OCI-LY7 (cell line): ENCODE data around the gene SP5. TPM values are rescaled to one million over a fixed set of nuclear protein-coding genes. Genes with fewer than 3 reads are reported as not detected.

ENCODE experiments used
- BruUV-seq: library from RNA; stranded (reverse); fragments of 400-500 nt; replicated peaks from 2 replicates; lab custom pipeline; 2021; lab: Mats Ljungman, UMichigan
- CTCF ChIA-PET: fragments of 300-600 bp; sonication (Branson Sonifier 250); formaldehyde crosslinking; loops from one replicate; lab custom pipeline; 2022; ENCODE audit warnings: antibody characterized with exemption; ENCODE audit not compliant: unreplicated experiment; lab: Charles Lee
- POLR2A ChIA-PET: fragments of 300-600 bp; sonication (Branson Sonifier 250); formaldehyde crosslinking; loops from one replicate; lab custom pipeline; 2022; ENCODE audit warnings: antibody characterized with exemption; lab: Charles Lee
- DNase-seq: peaks from one replicate; pipeline ENCODE4 v3.0.0-alpha.2; 2015; ENCODE audit warnings: low spot score
- H2AFZ ChIP-seq: fragments of 200-600 bp; sonication (generic), shearing (Covaris generic); 2 replicates; pipeline ENCODE4 v1.6.1; 2014; ENCODE audit warnings: mild to moderate bottlenecking, antibody characterized with exemption, low read length, moderate library complexity
- H3K27ac ChIP-seq: fragments of 200-600 bp; sonication (generic); 2 replicates; pipeline ENCODE4 v1.5.1; 2014; ENCODE audit warnings: mixed run types, low read depth, mild to moderate bottlenecking, moderate library complexity, low read length, inconsistent platforms; ENCODE audit not compliant: poor library complexity, severe bottlenecking
- H3K36me3 ChIP-seq: fragments of 200-600 bp; sonication (generic); 2 replicates; pipeline ENCODE4 v1.6.1; 2014; ENCODE audit warnings: mild to moderate bottlenecking, antibody characterized with exemption, low read length, moderate library complexity, mixed read lengths; ENCODE audit not compliant: insufficient read depth
- H3K4me1 ChIP-seq: fragments of 200-600 bp; sonication (generic); 2 replicates; pipeline ENCODE4 v1.5.1; 2014; ENCODE audit warnings: mild to moderate bottlenecking, low read length; ENCODE audit not compliant: insufficient read depth, poor library complexity, severe bottlenecking
- H3K4me2 ChIP-seq: fragments of 200-600 bp; sonication (generic); 2 replicates; pipeline ENCODE4 v1.6.1; 2014; ENCODE audit warnings: mild to moderate bottlenecking, low read length
- H3K4me3 ChIP-seq: fragments of 200-600 bp; sonication (generic); 2 replicates; pipeline ENCODE4 v1.5.1; 2014; ENCODE audit warnings: mild to moderate bottlenecking, low read depth, low read length; ENCODE audit not compliant: poor library complexity, severe bottlenecking
- H3K79me2 ChIP-seq: fragments of 200-600 bp; sonication (generic); 2 replicates; pipeline ENCODE4 v1.6.1; 2016; ENCODE audit warnings: low read depth, mild to moderate bottlenecking, low read length, moderate library complexity, mixed read lengths; ENCODE audit not compliant: insufficient read depth
- H3K9me2 ChIP-seq: fragments of 200-600 bp; sonication (generic); 2 replicates; pipeline ENCODE4 v1.6.1; 2016; ENCODE audit warnings: mild to moderate bottlenecking, low read length, mixed read lengths; ENCODE audit not compliant: insufficient read depth
- H3K9me3 ChIP-seq: fragments of 200-600 bp; sonication (generic); 2 replicates; pipeline ENCODE4 v1.6.1; 2014; ENCODE audit warnings: mild to moderate bottlenecking, mixed run types, low read length, mixed read lengths
- H4K20me1 ChIP-seq: fragments of 200-600 bp; sonication (generic); 2 replicates; pipeline ENCODE4 v1.6.1; 2014; ENCODE audit warnings: mild to moderate bottlenecking, antibody characterized with exemption, low read length, moderate library complexity, mixed read lengths; ENCODE audit not compliant: insufficient read depth
- CTCF ChIP-seq: fragments of 200-600 bp; sonication (generic); conservative IDR thresholded peaks from 2 replicates; pipeline ENCODE4 v1.5.1; 2014; ENCODE audit warnings: mild to moderate bottlenecking, antibody characterized with exemption, low read length, moderate library complexity, mixed read lengths
- EZH2phosphoT487 ChIP-seq: fragments of 200-600 bp; sonication (generic); IDR thresholded peaks from 2 replicates; pipeline ENCODE4 v1.6.1; 2018; ENCODE audit warnings: low read depth, borderline replicate concordance, mild to moderate bottlenecking, mixed run types, antibody characterized with exemption, low read length, moderate library complexity, mixed read lengths
- intact Hi-C: fragments of 100-400 bp; cut with micrococcal nuclease; formaldehyde crosslinking; loops from one replicate; pipeline ENCODE4 v1.10.0; 2022; ENCODE audit not compliant: unreplicated experiment
- total RNA-seq, 2 experiments: library from RNA; depleted of rRNA in 1 of 2; stranded (reverse); fragments of >200 nt in 1 of 2; shearing (Covaris generic) in 1 of 2; gene quantifications; 2 replicates each; pipeline ENCODE4 v1.2.3, GENCODE V29; 2014 to 2022

Gene SP5
- total RNA-seq, 2 experiments from 2014 or later: not detected

DNA sequence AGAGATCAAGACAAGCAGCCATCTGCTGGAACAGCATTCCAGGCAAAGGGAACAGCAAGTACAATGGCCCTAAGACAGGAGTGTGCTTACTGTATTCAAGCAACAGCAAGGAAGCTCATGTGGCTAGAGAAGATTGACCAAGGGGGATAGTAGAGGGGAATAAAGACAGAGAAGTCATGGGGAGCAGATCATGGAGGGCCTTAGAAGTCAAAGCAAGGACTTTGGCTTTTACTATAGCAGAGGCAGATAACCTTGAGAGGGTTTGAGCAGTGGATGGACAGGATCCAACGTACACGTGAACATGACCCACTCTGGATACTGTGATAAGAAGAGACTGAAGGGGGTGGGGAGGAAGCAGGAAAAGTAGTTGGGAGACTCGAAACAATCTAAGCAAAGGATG is 26.9 kb downstream of the SP5 start:
- TF ChIP-seq EZH2phosphoT487 (no peak), CTCF (no peak)
- Histone ChIP-seq H3K9me2 (no peaks in the 10 kb centered on the region), H3K4me2 (no peak overlapping the region), H2AFZ (no peak overlapping the region), H3K9me3 (no peaks in the 10 kb centered on the region), H4K20me1 (no peaks in the 10 kb centered on the region), H3K27ac (no peak overlapping the region), H3K36me3 (no peaks in the 10 kb centered on the region), H3K4me1 (no peaks in the 10 kb centered on the region), H3K4me3 (no peak overlapping the region), H3K79me2 (no peaks in the 10 kb centered on the region)
- intact Hi-C loops: no loop called here
- BruUV-seq: no TSS peak
- DNase-seq: no peak
- POLR2A ChIA-PET: interaction anchor here (0.5 kb wide), 1 partner anchor 343 kb away, joined by 10 read pairs; no protein-coding TSS in a partner anchor
- CTCF ChIA-PET: no interaction called here

GRCh38 chr2:170742896-170743529 is 27.9 kb downstream of the SP5 start:
- intact Hi-C loops: no loop called here
- Histone ChIP-seq H3K4me3 (no peak overlapping the region), H3K27ac (no peak overlapping the region), H3K9me3 (no peaks in the 10 kb centered on the region), H3K4me2 (no peak overlapping the region), H3K79me2 (no peaks in the 10 kb centered on the region), H2AFZ (no peak overlapping the region), H3K36me3 (no peaks in the 10 kb centered on the region), H3K9me2 (no peaks in the 10 kb centered on the region), H3K4me1 (no peaks in the 10 kb centered on the region), H4K20me1 (no peaks in the 10 kb centered on the region)
- POLR2A ChIA-PET: no interaction called here
- no TSS peak for BruUV-seq
- TF ChIP-seq CTCF (no peak), EZH2phosphoT487 (no peak)
- CTCF ChIA-PET: no interaction called here
- no peak for DNase-seq

- Histone ChIP-seq H3K36me3 (no peaks in the 10 kb centered on the region), H4K20me1 (no peaks in the 10 kb centered on the region)
- BruUV-seq: no TSS peak
Observed at GRCh38 chr2:170743530-170744239, 28.5 kb downstream of the SP5 start.

More at GRCh38 chr2:170743530-170744239, 28.5 kb downstream of the SP5 start:
- Histone ChIP-seq H3K79me2 (no peaks in the 10 kb centered on the region), H2AFZ (no peak overlapping the region), H3K9me2 (no peaks in the 10 kb centered on the region), H3K4me3 (no peak overlapping the region), H3K4me2 (no peak overlapping the region), H3K27ac (no peak overlapping the region), H3K9me3 (no peaks in the 10 kb centered on the region), H3K4me1 (no peaks in the 10 kb centered on the region)
- DNase-seq: no peak
- no peak for TF ChIP-seq CTCF
- no peak for TF ChIP-seq EZH2phosphoT487
- CTCF ChIA-PET: no interaction called here
- intact Hi-C loops: no loop called here
- POLR2A ChIA-PET: interaction anchor here (0.9 kb wide), 1 partner anchor 10 kb away, joined by 4 read pairs; no protein-coding TSS in a partner anchor
